Peyer's patch (tissue), 4 donors: ENCODE measurements around the gene ZNF384.

Experiments used
- CTCF ChIP-seq, 6 experiments: fragments of 450-650 bp in 4 of 6; fragments of 200-600 bp in 2 of 6; sonication (generic) in 1 of 6; IDR thresholded peaks; one replicate each; pipeline ENCODE4 v1.5.1; 2017 to 2019; ENCODE audit warnings: antibody characterized with exemption in 6 of 6, mild to moderate bottlenecking in 3 of 6, moderate library complexity in 1 of 6
- POLR2A ChIP-seq, 2 donors: fragments of 450-650 bp; IDR thresholded peaks; one replicate each; pipeline ENCODE4 v1.5.1; 2017; ENCODE audit warnings: antibody characterized with exemption in 2 of 2, mild to moderate bottlenecking in 2 of 2, moderate library complexity in 2 of 2

- TF ChIP-seq POLR2A (IDR thresholded peaks at IDR 0.05), result no peak
- TF ChIP-seq CTCF (IDR thresholded peaks at IDR 0.05), result no peak
These were observed 48.7 kb downstream of the ZNF384 start for GRCh38 chr12:6640497-6640896.
